ENCODE measurements around the gene LRRK2. TPM values are rescaled to one million over a fixed set of nuclear protein-coding genes. Genes with fewer than 3 reads are reported as not detected.
"Not testable (repeated sequence)": the region's sequence is repeated elsewhere in the genome, so short reads cannot be mapped to it uniquely, and the experiment has no call there.

Gene LRRK2
- total and polyA plus RNA-seq, 7 donors, result 0.74 to 8.4 (median 4.7) TPM

DNA sequence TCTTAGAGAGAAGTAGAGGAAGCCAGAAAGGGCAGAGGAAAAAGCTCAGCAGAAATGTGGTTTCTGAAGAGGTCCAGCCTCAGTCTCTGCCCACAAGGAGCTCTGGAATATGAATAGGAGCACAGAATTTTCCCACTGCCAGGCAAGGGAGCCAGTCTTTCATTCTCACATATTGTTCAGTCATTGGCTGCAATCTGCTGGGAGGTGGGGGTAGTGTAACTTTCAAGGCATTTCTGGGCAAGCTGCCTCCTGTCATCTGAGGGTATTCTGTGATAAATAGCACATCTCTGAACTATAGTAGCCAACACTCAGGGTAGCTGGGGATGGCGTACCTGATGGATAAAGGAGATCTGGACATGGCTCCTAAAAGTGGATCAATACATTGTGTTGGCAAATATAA lies 127.2 kb downstream of the LRRK2 start:
- H3K27me3 ChIP-seq (ENCODE audit: insufficient read depth in 3 of 3, low read length in 2 of 3), result no peaks in the 10 kb centered on the region
- TF ChIP-seq, protein P1, sequence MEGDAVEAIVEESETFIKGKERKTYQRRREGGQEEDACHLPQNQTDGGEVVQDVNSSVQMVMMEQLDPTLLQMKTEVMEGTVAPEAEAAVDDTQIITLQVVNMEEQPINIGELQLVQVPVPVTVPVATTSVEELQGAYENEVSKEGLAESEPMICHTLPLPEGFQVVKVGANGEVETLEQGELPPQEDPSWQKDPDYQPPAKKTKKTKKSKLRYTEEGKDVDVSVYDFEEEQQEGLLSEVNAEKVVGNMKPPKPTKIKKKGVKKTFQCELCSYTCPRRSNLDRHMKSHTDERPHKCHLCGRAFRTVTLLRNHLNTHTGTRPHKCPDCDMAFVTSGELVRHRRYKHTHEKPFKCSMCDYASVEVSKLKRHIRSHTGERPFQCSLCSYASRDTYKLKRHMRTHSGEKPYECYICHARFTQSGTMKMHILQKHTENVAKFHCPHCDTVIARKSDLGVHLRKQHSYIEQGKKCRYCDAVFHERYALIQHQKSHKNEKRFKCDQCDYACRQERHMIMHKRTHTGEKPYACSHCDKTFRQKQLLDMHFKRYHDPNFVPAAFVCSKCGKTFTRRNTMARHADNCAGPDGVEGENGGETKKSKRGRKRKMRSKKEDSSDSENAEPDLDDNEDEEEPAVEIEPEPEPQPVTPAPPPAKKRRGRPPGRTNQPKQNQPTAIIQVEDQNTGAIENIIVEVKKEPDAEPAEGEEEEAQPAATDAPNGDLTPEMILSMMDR (IDR thresholded peaks at IDR 0.05), result no peak
- H3K27ac ChIP-seq, result no peak overlapping the region
- H3K4me3 ChIP-seq, result no peak overlapping the region
- WGBS, 3 donors, result 81 to 94% (median 89%) methylated on average over 1 of the region's 1 CpG
- peaks cover 0 to 48% of the 10 kb centered on the region in 2 donors for H3K36me3 ChIP-seq (ENCODE audit: insufficient read depth in 1 of 2, low read depth in 1 of 2)
- DNase-seq, result no peak
- no peaks in the 10 kb centered on the region for H3K4me1 ChIP-seq
- no peaks in the 10 kb centered on the region for H3K9me3 ChIP-seq
- ATAC-seq, result no peak
- intact Hi-C loops (cut with DNase I), result no loop called here

- intact Hi-C loops (cut with DNase I), result no loop called here
- H3K4me3 ChIP-seq, result no peak overlapping the region
- no peaks in the 10 kb centered on the region for H3K27me3 ChIP-seq (ENCODE audit: insufficient read depth in 3 of 3, low read length in 2 of 3)
- no peaks in the 10 kb centered on the region for H3K36me3 ChIP-seq (ENCODE audit: insufficient read depth in 1 of 2, low read depth in 1 of 2)
- TF ChIP-seq, protein P1 (IDR thresholded peaks at IDR 0.05), result no peak
- WGBS, 3 donors, result 69 to 72% (median 70%) methylated on average over 6 of the region's 6 CpGs
- H3K4me1 ChIP-seq, result no peaks in the 10 kb centered on the region
- H3K27ac ChIP-seq, result no peak overlapping the region
- no peak for DNase-seq
- H3K9me3 ChIP-seq, result no peaks in the 10 kb centered on the region
- no peak for ATAC-seq
These were observed 150.3 kb downstream of the LRRK2 start for GRCh38 chr12:40375076-40375475.

DNA sequence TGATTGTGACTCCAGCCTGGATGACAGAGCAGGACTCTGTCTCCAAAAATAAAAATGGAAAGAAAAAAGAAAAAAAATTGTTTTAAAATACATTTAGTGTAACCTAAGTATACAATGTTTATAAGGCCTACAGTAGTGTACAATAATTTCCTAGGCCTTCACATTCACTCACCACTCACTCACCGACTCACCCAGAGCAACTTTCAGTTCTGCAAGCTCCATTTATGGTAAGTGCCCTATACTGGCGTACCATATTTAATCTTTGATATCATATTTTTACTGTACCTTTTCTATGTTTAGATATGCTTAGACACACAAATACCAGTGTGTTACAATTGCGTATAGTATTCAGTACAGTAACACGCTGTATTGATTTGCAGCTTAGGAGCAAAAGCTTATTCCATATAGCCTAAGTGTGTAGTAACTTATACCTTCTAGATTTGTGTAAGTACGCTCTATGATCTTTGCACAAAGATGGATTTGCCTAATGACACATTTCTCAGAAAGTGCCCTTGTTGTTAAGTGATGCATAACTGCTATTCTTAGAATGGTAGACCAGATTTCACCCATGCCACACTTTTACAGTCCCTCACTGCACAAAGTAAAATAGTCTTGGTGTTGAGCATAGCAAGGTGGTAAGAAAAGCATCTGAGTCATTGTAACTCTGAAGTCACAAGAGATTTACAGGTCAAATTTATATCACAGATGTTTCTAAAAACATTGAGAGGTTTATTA lies 151.9 kb downstream of the LRRK2 start:
- intact Hi-C loops (cut with DNase I), result no loop called here
- 93 to 94% (median 93%) methylated on average over 5 of the region's 5 CpGs for WGBS, 3 donors
- Histone ChIP-seq H3K27ac (no peak overlapping the region), H3K4me3 (no peak overlapping the region), H3K9me3 (no peaks in the 10 kb centered on the region), H3K4me1 (no peaks in the 10 kb centered on the region), H3K27me3 (ENCODE audit: insufficient read depth in 3 of 3, low read length in 2 of 3) (no peaks in the 10 kb centered on the region), H3K36me3 (ENCODE audit: insufficient read depth in 1 of 2, low read depth in 1 of 2) (no peaks in the 10 kb centered on the region)
- TF ChIP-seq, protein P1 (IDR thresholded peaks at IDR 0.05), result no peak
- ATAC-seq (no peak), DNase-seq (no peak)

DNA sequence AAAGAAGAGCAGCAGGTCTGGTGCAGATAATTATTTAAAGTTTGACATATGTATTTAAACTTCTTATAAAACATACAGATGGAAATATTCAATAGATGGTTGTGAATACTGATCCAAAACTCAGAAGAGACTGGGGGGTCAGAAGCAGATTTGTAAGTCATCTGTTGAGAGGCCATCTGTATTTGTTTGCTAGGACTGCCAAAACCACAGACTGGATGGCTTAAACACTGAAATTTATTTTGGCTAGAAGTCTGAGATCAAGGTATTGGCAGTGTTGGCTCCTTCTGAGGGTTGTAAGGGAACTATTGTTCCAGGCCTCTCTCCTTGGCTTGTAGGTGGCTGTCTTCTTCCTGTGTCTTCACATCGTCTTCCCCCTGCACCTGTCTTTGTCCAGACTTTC lies 153.9 kb downstream of the LRRK2 start:
- DNase-seq (no peak), ATAC-seq (no peak)
- Histone ChIP-seq H3K4me3 (no peak overlapping the region), H3K27me3 (ENCODE audit: insufficient read depth in 3 of 3, low read length in 2 of 3) (no peaks in the 10 kb centered on the region), H3K36me3 (ENCODE audit: insufficient read depth in 1 of 2, low read depth in 1 of 2) (no peaks in the 10 kb centered on the region), H3K27ac (no peak overlapping the region), H3K9me3 (no peaks in the 10 kb centered on the region), H3K4me1 (no peaks in the 10 kb centered on the region)
- intact Hi-C loops (cut with DNase I), result no loop called here
- WGBS, 3 donors, result 47 to 75% (median 73%) methylated on average over 1 of the region's 1 CpG
- TF ChIP-seq, protein P1 (IDR thresholded peaks at IDR 0.05), result no peak

DNA sequence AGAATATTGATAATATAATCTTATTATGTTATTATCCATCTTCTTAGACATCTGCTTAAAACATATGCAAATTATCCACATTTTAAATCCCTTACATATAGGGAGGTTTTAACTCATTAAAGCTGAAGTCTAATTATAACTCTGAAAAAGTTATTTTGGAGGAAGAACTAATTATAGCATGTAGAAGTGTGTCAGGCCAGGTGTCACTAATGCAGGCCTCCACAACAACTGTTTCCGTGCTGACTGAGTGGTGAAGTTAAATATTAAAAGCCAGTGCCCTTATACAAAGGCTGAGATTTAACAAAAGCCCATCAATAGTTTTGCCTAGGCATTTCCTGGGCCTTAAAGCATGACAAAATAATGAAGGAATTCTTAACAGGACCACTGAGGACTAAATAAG lies 157.4 kb downstream of the LRRK2 start:
- DNase-seq, result no peak
- WGBS, 3 donors, result 26 to 63% (median 37%) methylated on average over 1 of the region's 1 CpG
- intact Hi-C loops (cut with DNase I), result no loop called here
- Histone ChIP-seq H3K9me3 (no peaks in the 10 kb centered on the region), H3K4me3 (no peak overlapping the region), H3K4me1 (no peaks in the 10 kb centered on the region), H3K36me3 (ENCODE audit: insufficient read depth in 1 of 2, low read depth in 1 of 2) (no peaks in the 10 kb centered on the region), H3K27me3 (ENCODE audit: insufficient read depth in 3 of 3, low read length in 2 of 3) (no peaks in the 10 kb centered on the region), H3K27ac (no peak overlapping the region)
- TF ChIP-seq, protein P1 (IDR thresholded peaks at IDR 0.05), result no peak
- ATAC-seq, result no peak

GRCh38 chr12:40387279-40387678 lies 162.5 kb downstream of the LRRK2 start:
- H3K27me3 ChIP-seq (ENCODE audit: insufficient read depth in 3 of 3, low read length in 2 of 3); H3K36me3 ChIP-seq (ENCODE audit: insufficient read depth in 1 of 2, low read depth in 1 of 2); H3K27ac ChIP-seq; H3K4me3 ChIP-seq; ATAC-seq; H3K4me1 ChIP-seq; DNase-seq; H3K9me3 ChIP-seq; intact Hi-C loops (cut with DNase I): not testable (repeated sequence)
- 81% methylated on average over 3 of the region's 3 CpGs for WGBS, 3 donors

Measured in psoas muscle (tissue), 8 donors.